Measurements from ENCODE around the gene HNRNPH3. TPM values are rescaled to one million over a fixed set of nuclear protein-coding genes. Genes with fewer than 3 reads are reported as not detected.
A peak's percentile ranks its signal among the peaks of the same experiment; 100 is the strongest.

HNRNPH3 gene
- total and polyA plus RNA-seq, 5 donors from 2014 or later: 120 to 200 (median 142) TPM

DNA sequence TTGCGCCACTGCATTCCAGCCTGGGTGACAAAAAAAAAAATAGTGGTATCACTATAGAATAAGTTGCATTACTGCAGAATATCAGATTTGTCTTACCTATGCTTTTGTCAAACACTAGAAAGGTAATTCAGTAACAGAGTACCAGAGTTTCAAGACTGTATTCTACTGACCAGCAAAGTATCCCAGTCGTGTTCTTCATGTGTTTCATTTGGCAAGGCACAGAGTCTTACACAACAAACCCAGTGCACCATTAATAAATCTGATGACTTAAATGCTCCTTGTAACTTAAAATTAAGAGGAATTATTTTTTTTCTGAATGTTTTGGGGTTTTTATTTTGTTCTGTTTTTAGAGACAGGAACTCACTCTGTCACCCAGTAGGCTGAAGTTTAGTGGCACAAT, 35.3 kb downstream of the HNRNPH3 start:
- Mint-ChIP-seq H3K4me3 (no peak overlapping the region), H3K27me3 (no peaks in the 10 kb centered on the region), H3K36me3 (peaks cover 23% of the 10 kb centered on the region), H3K9me3 (peaks cover 0 to 17% (median 2%) of the 10 kb centered on the region in 7 donors), H3K27ac (peak overlapping the region in 1 of 3 donors; percentile 56), H3K4me1 (no peaks in the 10 kb centered on the region)
- ATAC-seq (ENCODE audit: low read depth in 2 of 2) (no peak), DNase-seq (no peak)
- Histone ChIP-seq H3K27me3 (ENCODE audit: control insufficient read depth, insufficient read depth, low read length) (no peaks in the 10 kb centered on the region), H3K36me3 (ENCODE audit: control insufficient read depth, insufficient read depth, low read length) (peaks cover 36% of the 10 kb centered on the region), H3K4me3 (ENCODE audit: low read depth, low read length) (no peak overlapping the region), H3K4me1 (ENCODE audit: control insufficient read depth, insufficient read depth, low read length, poor library complexity, severe bottlenecking) (no peaks in the 10 kb centered on the region), H3K27ac (ENCODE audit: insufficient read depth, low read length, poor library complexity, severe bottlenecking) (no peak overlapping the region), H3K9me3 (ENCODE audit: control insufficient read depth in 2 of 2, low read length in 2 of 2) (peaks cover 5 to 9% of the 10 kb centered on the region in 2 experiments)

- H3K27me3 Mint-ChIP-seq: no peaks in the 10 kb centered on the region
- Histone ChIP-seq H3K9me3 (ENCODE audit: control insufficient read depth in 2 of 2, low read length in 2 of 2) (peaks cover 5 to 16% of the 10 kb centered on the region in 2 experiments), H3K27me3 (ENCODE audit: control insufficient read depth, insufficient read depth, low read length) (no peaks in the 10 kb centered on the region), H3K4me3 (ENCODE audit: low read depth, low read length) (no peak overlapping the region), H3K27ac (ENCODE audit: insufficient read depth, low read length, poor library complexity, severe bottlenecking) (no peak overlapping the region), H3K4me1 (ENCODE audit: control insufficient read depth, insufficient read depth, low read length, poor library complexity, severe bottlenecking) (no peaks in the 10 kb centered on the region), H3K36me3 (ENCODE audit: control insufficient read depth, insufficient read depth, low read length) (peaks cover 44% of the 10 kb centered on the region)
- ATAC-seq (ENCODE audit: low read depth in 2 of 2): no peak
- no peak for DNase-seq
- peaks cover 34% of the 10 kb centered on the region for H3K36me3 Mint-ChIP-seq
- no peak overlapping the region for H3K4me3 Mint-ChIP-seq
- peaks cover 0 to 17% (median 2%) of the 10 kb centered on the region in 7 donors for H3K9me3 Mint-ChIP-seq
- no peak overlapping the region for H3K27ac Mint-ChIP-seq
- peaks cover 0 to 5% (median 0%) of the 10 kb centered on the region in 4 donors for H3K4me1 Mint-ChIP-seq
Measured at GRCh38 chr10:68371604-68372003, 39.7 kb downstream of the HNRNPH3 start.

GRCh38 chr10:68385740-68386139, 53.9 kb downstream of the HNRNPH3 start:
- DNase-seq (no peak), ATAC-seq (ENCODE audit: low read depth in 2 of 2) (no peak)
- H3K4me3 Mint-ChIP-seq: no peak overlapping the region
- H3K36me3 Mint-ChIP-seq: peaks cover 31% of the 10 kb centered on the region
- H3K27me3 Mint-ChIP-seq: no peaks in the 10 kb centered on the region
- peaks cover 48% of the 10 kb centered on the region for H3K36me3 ChIP-seq (ENCODE audit: control insufficient read depth, insufficient read depth, low read length)
- no peaks in the 10 kb centered on the region for H3K4me1 ChIP-seq (ENCODE audit: control insufficient read depth, insufficient read depth, low read length, poor library complexity, severe bottlenecking)
- H3K9me3 Mint-ChIP-seq: no peaks in the 10 kb centered on the region
- peaks cover 0 to 2% (median 0%) of the 10 kb centered on the region in 4 donors for H3K4me1 Mint-ChIP-seq
- no peaks in the 10 kb centered on the region for H3K27me3 ChIP-seq (ENCODE audit: control insufficient read depth, insufficient read depth, low read length)
- no peak overlapping the region for H3K4me3 ChIP-seq (ENCODE audit: low read depth, low read length)
- no peaks in the 10 kb centered on the region for H3K9me3 ChIP-seq (ENCODE audit: control insufficient read depth in 2 of 2, low read length in 2 of 2)
- H3K27ac Mint-ChIP-seq: no peak overlapping the region
- H3K27ac ChIP-seq (ENCODE audit: insufficient read depth, low read length, poor library complexity, severe bottlenecking): no peak overlapping the region

Other genes with a start within 250 kb of the HNRNPH3 start
- not detected for gene MYPN, start 222.6 kb upstream of the HNRNPH3 start, total RNA-seq
- gene MYPN, start 222.6 kb upstream of the HNRNPH3 start, polyA plus RNA-seq: not detected
- gene ATOH7, start 100.0 kb upstream of the HNRNPH3 start, total RNA-seq: not detected
- gene ATOH7, start 100.0 kb upstream of the HNRNPH3 start, polyA plus RNA-seq: not detected
- gene PBLD, start 864 bp downstream of the HNRNPH3 start, total RNA-seq: 1.2 TPM
- 1 to 10 TPM in 3 of 4 donors, under 1 TPM in 1; 0.85 to 1.5 (median 1.2) TPM for gene PBLD, start 864 bp downstream of the HNRNPH3 start, polyA plus RNA-seq
- 18.9 TPM for gene RUFY2, start 75.2 kb downstream of the HNRNPH3 start, total RNA-seq
- 1 to 10 TPM; 4.5 to 8.1 (median 6.8) TPM for gene RUFY2, start 75.2 kb downstream of the HNRNPH3 start, polyA plus RNA-seq
- 6.9 TPM for gene DNA2, start 139.9 kb downstream of the HNRNPH3 start, total RNA-seq
- gene DNA2, start 139.9 kb downstream of the HNRNPH3 start, polyA plus RNA-seq: 1 to 10 TPM in 1 of 4 donors, under 1 TPM in 3; 0.27 to 1.7 (median 0.72) TPM
- gene SLC25A16, start 195.5 kb downstream of the HNRNPH3 start, total RNA-seq: 34.7 TPM
- 1 to 10 TPM; 7.4 to 9.6 (median 8.6) TPM for gene SLC25A16, start 195.5 kb downstream of the HNRNPH3 start, polyA plus RNA-seq
- gene TET1, start 228.3 kb downstream of the HNRNPH3 start, total RNA-seq: 4.3 TPM
- gene TET1, start 228.3 kb downstream of the HNRNPH3 start, polyA plus RNA-seq: 1 to 10 TPM in 3 of 4 donors, under 1 TPM in 1; 0.95 to 1.9 (median 1.5) TPM

All from CD4-positive, CD25-positive, alpha-beta regulatory T cell (primary cell).